Measurements from ENCODE around the gene PTPRJ.

DNA sequence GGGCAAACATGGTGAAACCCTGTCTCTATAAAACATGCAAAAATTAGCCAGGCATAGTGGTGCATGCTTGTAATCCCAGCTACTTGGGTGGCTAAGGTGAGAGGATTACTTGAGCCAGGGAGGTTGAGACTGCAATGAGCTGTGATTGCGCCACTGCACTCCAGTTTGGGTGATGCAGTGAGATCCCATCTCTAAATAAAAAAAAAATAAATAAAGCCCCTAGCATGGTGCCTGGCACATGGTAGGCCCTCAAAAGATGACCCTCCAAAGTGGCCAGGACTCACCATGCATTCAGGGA is 74.6 kb downstream of the PTPRJ start:
- TF ChIP-seq ZNF384 (IDR thresholded peaks at IDR 0.05) (no peak; the same call in 1 of the 2 replicates), BHLHE40 (IDR thresholded peaks at IDR 0.05; ENCODE audit: borderline replicate concordance) (no peak), TARDBP (IDR thresholded peaks at IDR 0.05) (no peak), FOXK2 (IDR thresholded peaks at IDR 0.05) (no peak), ARNT (IDR thresholded peaks at IDR 0.05) (no peak), ELF4 (IDR thresholded peaks at IDR 0.05) (no peak), SUZ12 (IDR thresholded peaks at IDR 0.05) (no peak)

Measured in HEK293T (cell line).